GM06990 (cell line): ENCODE results near the gene MED14.

Experiments used
- DNase-seq: peaks from one replicate; pipeline ENCODE4 v3.0.0-alpha.2; 2011; ENCODE audit not compliant: insufficient read length; ENCODE audit errors: extremely low read depth
- H3K27me3 ChIP-seq: replicated peaks from 2 replicates; pipeline ENCODE4 v1.6.0; 2011; ENCODE audit warnings: low read length; ENCODE audit not compliant: control insufficient read depth, insufficient read depth
- H3K36me3 ChIP-seq: 2 replicates; pipeline ENCODE4 v1.5.1; 2011; ENCODE audit warnings: low read length; ENCODE audit not compliant: control insufficient read depth, insufficient read depth
- H3K4me3 ChIP-seq: replicated peaks from 2 replicates; pipeline ENCODE4 v1.5.1; 2011; ENCODE audit warnings: low read depth, mild to moderate bottlenecking, control low read depth, low read length
- TF ChIP-seq, protein P1 (sequence below): IDR thresholded peaks from 2 replicates; pipeline ENCODE4 v1.5.1; 2011; ENCODE audit warnings: low read length, control low read depth, mild to moderate bottlenecking, inconsistent platforms; ENCODE audit not compliant: insufficient read depth, poor library complexity, severe bottlenecking

MED14 gene

GRCh38 chrX:40607381-40607780 lies 128.0 kb downstream of the MED14 start:
- DNase-seq, result no peak
- H3K27me3 ChIP-seq, result no peaks in the 10 kb centered on the region
- H3K36me3 ChIP-seq, result no peaks in the 10 kb centered on the region; the same call in 1 of the 2 replicates
- no peak overlapping the region for H3K4me3 ChIP-seq
- TF ChIP-seq, protein P1, sequence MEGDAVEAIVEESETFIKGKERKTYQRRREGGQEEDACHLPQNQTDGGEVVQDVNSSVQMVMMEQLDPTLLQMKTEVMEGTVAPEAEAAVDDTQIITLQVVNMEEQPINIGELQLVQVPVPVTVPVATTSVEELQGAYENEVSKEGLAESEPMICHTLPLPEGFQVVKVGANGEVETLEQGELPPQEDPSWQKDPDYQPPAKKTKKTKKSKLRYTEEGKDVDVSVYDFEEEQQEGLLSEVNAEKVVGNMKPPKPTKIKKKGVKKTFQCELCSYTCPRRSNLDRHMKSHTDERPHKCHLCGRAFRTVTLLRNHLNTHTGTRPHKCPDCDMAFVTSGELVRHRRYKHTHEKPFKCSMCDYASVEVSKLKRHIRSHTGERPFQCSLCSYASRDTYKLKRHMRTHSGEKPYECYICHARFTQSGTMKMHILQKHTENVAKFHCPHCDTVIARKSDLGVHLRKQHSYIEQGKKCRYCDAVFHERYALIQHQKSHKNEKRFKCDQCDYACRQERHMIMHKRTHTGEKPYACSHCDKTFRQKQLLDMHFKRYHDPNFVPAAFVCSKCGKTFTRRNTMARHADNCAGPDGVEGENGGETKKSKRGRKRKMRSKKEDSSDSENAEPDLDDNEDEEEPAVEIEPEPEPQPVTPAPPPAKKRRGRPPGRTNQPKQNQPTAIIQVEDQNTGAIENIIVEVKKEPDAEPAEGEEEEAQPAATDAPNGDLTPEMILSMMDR, result no peak

DNA sequence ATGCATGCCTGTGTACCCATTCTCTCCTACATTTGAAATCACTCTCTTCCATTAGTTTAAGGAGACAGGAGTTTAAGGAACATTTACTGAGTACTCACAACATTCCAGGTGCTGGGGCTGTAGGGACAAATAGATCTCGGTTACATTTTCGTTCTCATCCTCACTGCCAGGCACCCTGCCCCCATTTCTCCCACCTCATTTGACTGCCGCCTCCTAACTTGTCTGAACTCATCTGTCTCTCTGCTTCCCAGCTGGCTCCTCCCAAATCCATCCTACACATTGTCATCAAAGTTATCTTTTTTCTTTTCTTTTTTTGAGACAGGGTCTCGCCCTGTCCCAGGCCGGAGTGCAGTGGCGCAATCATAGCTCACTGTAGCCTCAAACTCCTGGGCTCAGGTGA lies 131.9 kb downstream of the MED14 start:
- TF ChIP-seq, protein P1, result no peak
- Histone ChIP-seq H3K27me3 (no peaks in the 10 kb centered on the region), H3K36me3 (peaks cover 3% of the 10 kb centered on the region), H3K4me3 (no peak overlapping the region)
- DNase-seq, result no peak
